K562 (cell line): ENCODE results near the gene PLXDC1. TPM values are rescaled to one million over a fixed set of nuclear protein-coding genes. Genes with fewer than 3 reads are reported as not detected.

Experiments
- ATAC-seq: fragments of 200-7000 bp; cut with Tn5 transposase; 3 replicates; pipeline ENCODE4 v1.9.1; 2020; ENCODE audit warnings: moderate library complexity
- BruUV-seq: library from RNA; stranded (reverse); fragments of 400-500 nt; replicated peaks from 2 replicates; lab custom pipeline; 2021; lab: Mats Ljungman, UMichigan
- CTCF ChIA-PET: fragments of 300-600 bp; formaldehyde crosslinking; extraction: SDS; loops from one replicate; lab custom pipeline; 2021; ENCODE audit warnings: low intra/inter-chr PET ratio; lab: Yijun Ruan, JAX
- POLR2A ChIA-PET: fragments of 300-600, 350-650 bp; sonication (Branson Sonifier 250); formaldehyde crosslinking; extraction: SDS; loops from one replicate; lab custom pipeline; 2021; ENCODE audit warnings: antibody characterized with exemption, inconsistent platforms; lab: Yijun Ruan, JAX
- DNase-seq, 4 experiments: peaks; one replicate each; pipeline versions ENCODE4 v3.0.0 to v3.0.0-alpha.2; 2011 to 2018; ENCODE audit warnings: low spot score in 3 of 4, mixed read lengths in 3 of 4; ENCODE audit errors: extremely low read depth in 1 of 4
- FAIRE-seq: peaks from 2 replicates; lab custom pipeline; 2011; peaks lifted over from hg19 to GRCh38; lab: Jason Lieb, UNC
- H2AFZ ChIP-seq: 2 replicates; pipeline ENCODE4 v1.6.0; 2011; ENCODE audit warnings: low read depth, low read length, control low read depth, inconsistent platforms
- H3K27ac ChIP-seq: fragments of 200-600 bp; 3 replicates; pipeline ENCODE4 v1.8.0; 2011; ENCODE audit warnings: low read depth, mild to moderate bottlenecking, control low read depth, inconsistent platforms, low read length, moderate library complexity, mixed read lengths; ENCODE audit errors: extremely low read depth
- H3K27me3 ChIP-seq, 2 experiments: fragments of 300-600 bp in 1 of 2; 2 replicates in 1 of 2; 3 replicates in 1 of 2; pipeline versions ENCODE4 v1.6.0 to v1.8.0; 2011; ENCODE audit warnings: inconsistent platforms in 2 of 2, low read length in 2 of 2, mild to moderate bottlenecking in 1 of 2, mixed read lengths in 1 of 2, moderate library complexity in 1 of 2; ENCODE audit not compliant: control insufficient read depth in 2 of 2, insufficient read depth in 2 of 2
- H3K36me3 ChIP-seq: fragments of 300-600 bp; 3 replicates; pipeline ENCODE4 v1.8.0; 2011; ENCODE audit warnings: mild to moderate bottlenecking, low read length, inconsistent platforms; ENCODE audit not compliant: control insufficient read depth, insufficient read depth
- H3K4me1 ChIP-seq, 2 experiments: fragments of 200-600 bp in 1 of 2; replicated peaks in 1 of 2; 2 replicates in 1 of 2; 3 replicates in 1 of 2; pipeline versions ENCODE4 v1.5.1 to v1.8.0; 2011; ENCODE audit warnings: inconsistent platforms in 2 of 2, low read length in 2 of 2, mild to moderate bottlenecking in 1 of 2, mixed read lengths in 1 of 2, moderate library complexity in 1 of 2; ENCODE audit not compliant: control insufficient read depth in 2 of 2, insufficient read depth in 2 of 2
- H3K4me2 ChIP-seq: 2 replicates; pipeline ENCODE4 v1.6.1; 2011; ENCODE audit warnings: low read length, control low read depth, inconsistent platforms, mixed read lengths; ENCODE audit not compliant: insufficient read depth
- H3K4me3 ChIP-seq: fragments of 200-600 bp; sonication (generic), shearing (Covaris generic); 2 replicates; pipeline ENCODE4 v1.5.1; 2016; ENCODE audit warnings: control low read depth, inconsistent platforms
- H3K79me2 ChIP-seq: fragments of 200-600 bp; 3 replicates; pipeline ENCODE4 v1.8.0; 2011; ENCODE audit warnings: low read length, inconsistent platforms; ENCODE audit not compliant: control insufficient read depth, insufficient read depth
- H3K9ac ChIP-seq, 2 experiments: 2 replicates each; pipeline versions ENCODE4 v1.6.0 to v1.6.1; 2011; ENCODE audit warnings: low read depth in 2 of 2, low read length in 2 of 2, control low read depth in 1 of 2, inconsistent platforms in 1 of 2, mild to moderate bottlenecking in 1 of 2, mixed read lengths in 1 of 2; ENCODE audit not compliant: insufficient read depth in 1 of 2
- H3K9me1 ChIP-seq: one replicate; pipeline ENCODE4 v1.6.0; 2011; ENCODE audit warnings: inconsistent platforms, mild to moderate bottlenecking, low read length, moderate library complexity; ENCODE audit not compliant: control insufficient read depth, insufficient read depth
- H3K9me3 ChIP-seq: replicated peaks from 2 replicates; pipeline ENCODE4 v1.5.1; 2011; ENCODE audit warnings: low read depth, low read length, inconsistent platforms; ENCODE audit not compliant: control insufficient read depth, insufficient read depth
- H4K20me1 ChIP-seq: replicated peaks from 2 replicates; pipeline ENCODE4 v1.6.1; 2011; ENCODE audit warnings: low read length, inconsistent platforms, mixed read lengths; ENCODE audit not compliant: control insufficient read depth, insufficient read depth
- MAZ ChIP-seq, 2 experiments: fragments of 450-650 bp in 1 of 2; sonication (generic) in 1 of 2; formaldehyde crosslinking; IDR thresholded peaks in 1 of 2; conservative IDR thresholded peaks in 1 of 2; 2 replicates each; pipeline versions ENCODE4 v1.4.0 to v1.5.0; 2020; ENCODE audit warnings: mild to moderate bottlenecking in 1 of 2, missing genetic modification reagents in 1 of 2
- NCOA4 ChIP-seq: fragments of 450-650 bp; IDR thresholded peaks from 2 replicates; pipeline ENCODE4 v1.6.1; 2018; ENCODE audit warnings: mild to moderate bottlenecking; ENCODE audit not compliant: partially characterized antibody
- SAFB ChIP-seq: fragments of 200-400 bp; formaldehyde crosslinking; IDR thresholded peaks from 2 replicates; pipeline ENCODE4 v1.6.1; 2017; ENCODE audit warnings: low read depth, low read length, borderline replicate concordance
- SOX6 ChIP-seq: fragments of 450-650 bp; IDR thresholded peaks from 2 replicates; pipeline ENCODE4 v1.6.1; 2014; ENCODE audit warnings: mild to moderate bottlenecking
- SRSF9 ChIP-seq: fragments of 200-400 bp; formaldehyde crosslinking; IDR thresholded peaks from 2 replicates; pipeline ENCODE4 v1.6.1; 2017; ENCODE audit warnings: low read depth, low read length, borderline replicate concordance
- XRCC5 ChIP-seq: fragments of 200-400 bp; formaldehyde crosslinking; IDR thresholded peaks from 2 replicates; pipeline ENCODE4 v1.6.1; 2017; ENCODE audit warnings: low read depth, mild to moderate bottlenecking, low read length
- WGBS: fragments of 100-300 bp; shearing (Covaris generic); methylation state at CpG from one replicate; pipeline ENCODE4 v1.1.6; 2016; ENCODE audit warnings: low coverage, mixed read lengths; ENCODE audit not compliant: insufficient coverage; ENCODE audit errors: missing lambda C conversion rate; 5-methylcytosine and 5-hydroxymethylcytosine counted together
- in situ Hi-C: fragments of 300-500 bp; cut with MboI; formaldehyde crosslinking; loops from 4 replicates; pipeline ENCODE4 v1.15.0; 2018; ENCODE audit warnings: inconsistent platforms, mixed read lengths
- intact Hi-C: fragments of 100-400 bp; cut with micrococcal nuclease; formaldehyde crosslinking; loops from 2 replicates; pipeline ENCODE4 v1.14.2; 2022
- polyA plus RNA-seq, 8 experiments: library from polyadenylated mRNA; depleted of rRNA in 4 of 8; stranded (reverse) in 5 of 8; unstranded in 3 of 8; fragments of >200 nt; fragmentation: Nextera tagmentation in 2 of 8; fragmentation: Illumina TruSeq in 1 of 8; extraction: Ambion mirVana in 2 of 8; extraction: Trizol in 1 of 8; gene quantifications; 2 replicates each; pipeline versions ENCODE4 v1.2.1 to v1.2.3, GENCODE V29; 2011 to 2014; ENCODE audit warnings: inconsistent platforms in 1 of 8, missing spikeins in 1 of 8
- total RNA-seq, 7 experiments: library from RNA; depleted of rRNA in 6 of 7; stranded (reverse); fragments of >200 nt in 6 of 7; fragmentation: Illumina TruSeq in 2 of 7; extraction: Trizol in 2 of 7; gene quantifications; 2 replicates each; pipeline versions ENCODE4 v1.2.1 to v1.2.3, GENCODE V29; 2011 to 2021; ENCODE audit warnings: low replicate concordance in 1 of 7
- TF ChIP-seq, protein P1 (sequence below): fragments of 250-450 bp; sonication (Bioruptor Pico); IDR thresholded peaks from 2 replicates; pipeline ENCODE4 v1.9.0; 2021; ENCODE audit warnings: mild to moderate bottlenecking
- TF ChIP-seq, protein P2 (sequence below): fragments of 450-650 bp; IDR thresholded peaks from 2 replicates; pipeline ENCODE4 v1.6.1; 2016; ENCODE audit warnings: low read depth
- TF ChIP-seq, protein P3 (sequence below): fragments of 250-450 bp; sonication (Bioruptor Pico); IDR thresholded peaks from 2 replicates; pipeline ENCODE4 v1.8.0; 2021; ENCODE audit warnings: moderate library complexity, mild to moderate bottlenecking, inconsistent platforms
- TF ChIP-seq, protein P4 (sequence below): fragments of 250-450 bp; sonication (Bioruptor Pico); IDR thresholded peaks from 2 replicates; pipeline ENCODE4 v1.6.1; 2021; ENCODE audit warnings: mild to moderate bottlenecking

Gene PLXDC1
- total and polyA plus RNA-seq, 9 of the 15 experiments (the other 6 are each of a cell fraction or from before 2014, with no cell fraction given), result not detected

DNA sequence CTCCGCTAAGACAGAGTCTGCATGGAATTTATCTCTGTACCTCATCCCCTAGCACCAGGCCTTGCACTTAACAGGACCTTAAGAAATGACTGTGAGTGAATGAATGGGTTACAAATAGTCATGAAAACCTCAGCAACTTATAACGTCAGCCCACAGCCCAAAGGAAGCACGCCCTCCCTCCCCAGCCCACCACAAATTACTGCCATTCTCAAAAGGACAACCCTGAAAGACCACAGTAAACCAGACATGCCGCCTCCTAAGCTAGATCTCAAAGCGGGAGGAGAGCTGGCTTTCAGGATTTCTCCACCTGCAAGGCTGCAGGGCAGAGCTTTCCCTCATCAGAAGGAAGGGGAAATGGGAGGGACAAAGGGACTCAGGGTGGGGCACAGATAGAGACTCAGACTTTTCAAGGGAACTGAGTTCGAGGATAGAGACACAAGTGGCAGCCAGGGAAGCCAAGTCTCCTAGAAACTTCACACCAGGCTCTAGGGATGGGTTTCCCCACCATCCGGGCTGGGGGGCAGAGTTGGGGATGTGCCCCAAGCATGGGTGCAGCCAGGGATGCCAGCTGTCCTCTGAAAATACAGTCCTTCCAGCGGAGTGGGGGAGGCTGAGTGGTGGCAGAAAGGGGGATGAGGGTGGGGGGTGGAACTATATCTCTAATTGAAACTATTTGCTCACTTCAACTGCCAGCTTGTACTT is 56.7 kb downstream of the PLXDC1 start:
- DNase-seq (no peak), ATAC-seq (no peak), FAIRE-seq (no peak)
- Histone ChIP-seq H3K9me3 (no peaks in the 10 kb centered on the region), H3K36me3 (no peaks in the 10 kb centered on the region), H2AFZ (no peak overlapping the region), H3K9me1 (no peaks in the 10 kb centered on the region), H3K27me3 (peaks cover 48 to 78% of the 10 kb centered on the region in 2 experiments), H4K20me1 (no peaks in the 10 kb centered on the region; the same call in 1 of the 2 replicates), H3K4me2 (no peak overlapping the region), H3K9ac (no peak overlapping the region), H3K79me2 (no peaks in the 10 kb centered on the region), H3K27ac (no peak overlapping the region), H3K4me3 (no peak overlapping the region), H3K4me1 (no peaks in the 10 kb centered on the region)
- TF ChIP-seq, protein P1, sequence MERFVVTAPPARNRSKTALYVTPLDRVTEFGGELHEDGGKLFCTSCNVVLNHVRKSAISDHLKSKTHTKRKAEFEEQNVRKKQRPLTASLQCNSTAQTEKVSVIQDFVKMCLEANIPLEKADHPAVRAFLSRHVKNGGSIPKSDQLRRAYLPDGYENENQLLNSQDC (CRISPR knock-in tag), result no peak
- TF ChIP-seq XRCC5 (no peak), SAFB (no peak), SRSF9 (no peak), MAZ (CRISPR knock-in tag; conservative IDR thresholded peaks at IDR 0.05 in 1 of 2, IDR thresholded peaks at IDR 0.05 in 1 of 2) (no peak), NCOA4 (no peak), SOX6 (no peak)
- TF ChIP-seq, protein P2, sequence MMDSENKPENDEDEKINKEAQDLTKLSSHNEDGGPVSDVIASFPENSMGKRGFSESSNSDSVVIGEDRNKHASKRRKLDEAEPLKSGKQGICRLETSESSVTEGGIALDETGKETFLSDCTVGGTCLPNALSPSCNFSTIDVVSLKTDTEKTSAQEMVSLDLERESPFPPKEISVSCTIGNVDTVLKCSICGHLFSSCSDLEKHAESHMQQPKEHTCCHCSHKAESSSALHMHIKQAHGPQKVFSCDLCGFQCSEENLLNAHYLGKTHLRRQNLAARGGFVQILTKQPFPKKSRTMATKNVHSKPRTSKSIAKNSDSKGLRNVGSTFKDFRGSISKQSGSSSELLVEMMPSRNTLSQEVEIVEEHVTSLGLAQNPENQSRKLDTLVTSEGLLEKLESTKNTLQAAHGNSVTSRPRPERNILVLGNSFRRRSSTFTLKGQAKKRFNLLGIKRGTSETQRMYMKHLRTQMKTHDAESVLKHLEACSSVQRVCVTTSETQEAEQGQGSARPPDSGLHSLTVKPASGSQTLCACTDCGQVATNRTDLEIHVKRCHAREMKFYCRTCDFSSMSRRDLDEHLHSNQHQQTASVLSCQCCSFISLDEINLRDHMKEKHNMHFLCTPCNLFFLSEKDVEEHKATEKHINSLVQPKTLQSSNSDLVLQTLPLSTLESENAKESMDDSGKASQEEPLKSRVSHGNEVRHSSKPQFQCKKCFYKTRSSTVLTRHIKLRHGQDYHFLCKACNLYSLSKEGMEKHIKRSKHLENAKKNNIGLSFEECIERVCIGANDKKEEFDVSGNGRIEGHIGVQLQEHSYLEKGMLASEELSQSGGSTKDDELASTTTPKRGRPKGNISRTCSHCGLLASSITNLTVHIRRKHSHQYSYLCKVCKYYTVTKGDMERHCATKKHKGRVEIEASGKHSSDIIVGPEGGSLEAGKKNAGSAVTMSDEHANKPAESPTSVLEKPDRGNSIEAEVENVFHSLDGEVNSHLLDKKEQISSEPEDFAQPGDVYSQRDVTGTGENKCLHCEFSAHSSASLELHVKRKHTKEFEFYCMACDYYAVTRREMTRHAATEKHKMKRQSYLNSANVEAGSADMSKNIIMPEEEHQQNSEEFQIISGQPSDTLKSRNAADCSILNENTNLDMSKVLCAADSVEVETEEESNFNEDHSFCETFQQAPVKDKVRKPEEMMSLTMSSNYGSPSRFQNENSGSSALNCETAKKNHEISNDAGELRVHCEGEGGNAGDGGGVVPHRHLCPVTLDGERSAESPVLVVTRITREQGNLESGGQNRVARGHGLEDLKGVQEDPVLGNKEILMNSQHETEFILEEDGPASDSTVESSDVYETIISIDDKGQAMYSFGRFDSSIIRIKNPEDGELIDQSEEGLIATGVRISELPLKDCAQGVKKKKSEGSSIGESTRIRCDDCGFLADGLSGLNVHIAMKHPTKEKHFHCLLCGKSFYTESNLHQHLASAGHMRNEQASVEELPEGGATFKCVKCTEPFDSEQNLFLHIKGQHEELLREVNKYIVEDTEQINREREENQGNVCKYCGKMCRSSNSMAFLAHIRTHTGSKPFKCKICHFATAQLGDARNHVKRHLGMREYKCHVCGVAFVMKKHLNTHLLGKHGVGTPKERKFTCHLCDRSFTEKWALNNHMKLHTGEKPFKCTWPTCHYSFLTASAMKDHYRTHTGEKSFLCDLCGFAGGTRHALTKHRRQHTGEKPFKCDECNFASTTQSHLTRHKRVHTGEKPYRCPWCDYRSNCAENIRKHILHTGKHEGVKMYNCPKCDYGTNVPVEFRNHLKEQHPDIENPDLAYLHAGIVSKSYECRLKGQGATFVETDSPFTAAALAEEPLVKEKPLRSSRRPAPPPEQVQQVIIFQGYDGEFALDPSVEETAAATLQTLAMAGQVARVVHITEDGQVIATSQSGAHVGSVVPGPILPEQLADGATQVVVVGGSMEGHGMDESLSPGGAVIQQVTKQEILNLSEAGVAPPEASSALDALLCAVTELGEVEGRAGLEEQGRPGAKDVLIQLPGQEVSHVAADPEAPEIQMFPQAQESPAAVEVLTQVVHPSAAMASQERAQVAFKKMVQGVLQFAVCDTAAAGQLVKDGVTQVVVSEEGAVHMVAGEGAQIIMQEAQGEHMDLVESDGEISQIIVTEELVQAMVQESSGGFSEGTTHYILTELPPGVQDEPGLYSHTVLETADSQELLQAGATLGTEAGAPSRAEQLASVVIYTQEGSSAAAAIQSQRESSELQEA, result no peak
- TF ChIP-seq, protein P3, sequence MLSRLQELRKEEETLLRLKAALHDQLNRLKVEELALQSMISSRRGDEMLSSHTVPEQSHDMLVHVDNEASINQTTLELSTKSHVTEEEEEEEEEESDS, result no peak
- TF ChIP-seq, protein P4, sequence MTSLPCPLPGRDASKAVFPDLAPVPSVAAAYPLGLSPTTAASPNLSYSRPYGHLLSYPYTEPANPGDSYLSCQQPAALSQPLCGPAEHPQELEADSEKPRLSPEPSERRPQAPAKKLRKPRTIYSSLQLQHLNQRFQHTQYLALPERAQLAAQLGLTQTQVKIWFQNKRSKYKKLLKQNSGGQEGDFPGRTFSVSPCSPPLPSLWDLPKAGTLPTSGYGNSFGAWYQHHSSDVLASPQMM (CRISPR knock-in tag), result no peak
- no TSS peak for BruUV-seq
- POLR2A ChIA-PET, result interaction anchor here (0.8 kb wide), 1 partner anchor 13 kb away, joined by 3 read pairs; no protein-coding TSS in a partner anchor
- 2% methylated on average over 8 of the region's 8 CpGs for WGBS
- CTCF ChIA-PET, result no interaction called here
- in situ Hi-C loops, result no loop called here
- intact Hi-C loops, result no loop called here
